H9 (cell line): ENCODE measurements around the gene SOCS7. TPM values are rescaled to one million over a fixed set of nuclear protein-coding genes. Genes with fewer than 3 reads are reported as not detected.

Experiments
- DNase-seq: peaks from one replicate; pipeline ENCODE4 v3.0.0-alpha.2; 2017
- H2AFZ ChIP-seq: one replicate; pipeline ENCODE4 v1.6.1; 2013; ENCODE audit warnings: mild to moderate bottlenecking, low read length, control low read depth, moderate library complexity
- H2AK5ac ChIP-seq: 2 replicates; pipeline ENCODE4 v1.6.1; 2013; ENCODE audit warnings: low read length, control low read depth, mixed read lengths; ENCODE audit not compliant: insufficient read length
- H2BK120ac ChIP-seq: one replicate; pipeline ENCODE4 v1.6.1; 2013; ENCODE audit warnings: low read depth, mild to moderate bottlenecking, low read length, control low read depth, inconsistent platforms; ENCODE audit not compliant: poor library complexity, severe bottlenecking
- H2BK12ac ChIP-seq: 2 replicates; pipeline ENCODE4 v1.6.1; 2013; ENCODE audit warnings: low read length, control low read depth, mixed read lengths, low read depth; ENCODE audit not compliant: insufficient read length
- H2BK15ac ChIP-seq: 2 replicates; pipeline ENCODE4 v1.6.1; 2013; ENCODE audit warnings: low read depth, low read length, control low read depth
- H2BK20ac ChIP-seq: one replicate; pipeline ENCODE4 v1.6.1; 2013; ENCODE audit warnings: low read depth, mild to moderate bottlenecking, low read length, control low read depth, inconsistent platforms; ENCODE audit not compliant: poor library complexity, severe bottlenecking
- H2BK5ac ChIP-seq: 2 replicates; pipeline ENCODE4 v1.6.1; 2013; ENCODE audit warnings: low read length, control low read depth, mixed read lengths; ENCODE audit not compliant: insufficient read length
- H3K14ac ChIP-seq: 2 replicates; pipeline ENCODE4 v1.6.1; 2013; ENCODE audit warnings: low read length, control low read depth; ENCODE audit not compliant: insufficient read depth
- H3K18ac ChIP-seq: 2 replicates; pipeline ENCODE4 v1.6.1; 2013; ENCODE audit warnings: low read depth, mild to moderate bottlenecking, mixed read lengths, low read length, control low read depth; ENCODE audit not compliant: insufficient read length
- H3K23ac ChIP-seq: 2 replicates; pipeline ENCODE4 v1.6.1; 2013; ENCODE audit warnings: low read length, control low read depth, mixed read lengths, low read depth; ENCODE audit not compliant: insufficient read length
- H3K23me2 ChIP-seq: 2 replicates; pipeline ENCODE4 v1.6.1; 2013; ENCODE audit warnings: low read depth, mild to moderate bottlenecking, mixed read lengths, low read length, control low read depth; ENCODE audit not compliant: insufficient read length, poor library complexity, severe bottlenecking
- H3K27ac ChIP-seq: 2 replicates; pipeline ENCODE4 v1.5.1; 2013; ENCODE audit warnings: low read length, control low read depth, mixed read lengths, low read depth; ENCODE audit not compliant: insufficient read length
- H3K27me3 ChIP-seq: 2 replicates; pipeline ENCODE4 v1.6.1; 2013; ENCODE audit warnings: low read length, control low read depth, inconsistent platforms; ENCODE audit not compliant: insufficient read depth
- H3K4ac ChIP-seq: 2 replicates; pipeline ENCODE4 v1.6.1; 2013; ENCODE audit warnings: low read depth, mild to moderate bottlenecking, control low read depth, inconsistent platforms, low read length, moderate library complexity
- H3K4me1 ChIP-seq: 2 replicates; pipeline ENCODE4 v1.6.1; 2013; ENCODE audit warnings: low read length, control low read depth, inconsistent platforms; ENCODE audit not compliant: insufficient read depth
- H3K4me2 ChIP-seq: 2 replicates; pipeline ENCODE4 v1.6.1; 2013; ENCODE audit warnings: low read length, control low read depth, mixed read lengths; ENCODE audit not compliant: insufficient read length, insufficient read depth
- H3K56ac ChIP-seq: 2 replicates; pipeline ENCODE4 v1.6.1; 2013; ENCODE audit warnings: low read depth, mild to moderate bottlenecking, mixed read lengths, low read length, control low read depth; ENCODE audit not compliant: insufficient read length
- H3K79me1 ChIP-seq: 2 replicates; pipeline ENCODE4 v1.6.1; 2013; ENCODE audit warnings: low read depth, mild to moderate bottlenecking, moderate library complexity, low read length, control low read depth, inconsistent platforms; ENCODE audit not compliant: insufficient read depth, poor library complexity, severe bottlenecking
- H3K79me2 ChIP-seq: 2 replicates; pipeline ENCODE4 v1.6.1; 2013; ENCODE audit warnings: low read length, control low read depth, inconsistent platforms; ENCODE audit not compliant: insufficient read depth
- H3K9ac ChIP-seq: 2 replicates; pipeline ENCODE4 v1.6.1; 2013; ENCODE audit warnings: low read length, control low read depth, mixed read lengths; ENCODE audit not compliant: insufficient read length; ENCODE audit errors: extremely low read depth
- H3K9me3 ChIP-seq: one replicate; pipeline ENCODE4 v1.6.1; 2013; ENCODE audit warnings: low read depth, low read length, inconsistent platforms; ENCODE audit not compliant: control insufficient read depth
- H3T11ph ChIP-seq: one replicate; pipeline ENCODE4 v1.6.1; 2013; ENCODE audit warnings: mild to moderate bottlenecking, low read length, control low read depth, inconsistent platforms
- H4K20me1 ChIP-seq: one replicate; pipeline ENCODE4 v1.6.1; 2013; ENCODE audit not compliant: control insufficient read depth, insufficient read length, insufficient read depth
- H4K5ac ChIP-seq: 2 replicates; pipeline ENCODE4 v1.6.1; 2013; ENCODE audit warnings: low read depth, mild to moderate bottlenecking, mixed read lengths, low read length, control low read depth; ENCODE audit not compliant: insufficient read length
- H4K8ac ChIP-seq: replicated peaks from 2 replicates; pipeline ENCODE4 v1.6.1; 2013; ENCODE audit warnings: low read length, control low read depth, mixed read lengths, low read depth; ENCODE audit not compliant: insufficient read length
- H4K91ac ChIP-seq: 2 replicates; pipeline ENCODE4 v1.6.1; 2013; ENCODE audit warnings: low read depth, mild to moderate bottlenecking, moderate library complexity, mixed read lengths, low read length, control low read depth; ENCODE audit not compliant: insufficient read length
- H3K27ac Mint-ChIP-seq, 3 experiments: 2 replicates in 2 of 3; 3 replicates in 1 of 3; pipeline ENCODE4 v1.8.0; 2020 to 2021; ENCODE audit warnings: mixed read lengths in 3 of 3, mild to moderate bottlenecking in 1 of 3, moderate library complexity in 1 of 3
- H3K27me3 Mint-ChIP-seq: 2 replicates; pipeline ENCODE4 v1.8.0; 2021; ENCODE audit warnings: low read depth, mild to moderate bottlenecking, moderate library complexity, mixed read lengths
- H3K36me3 Mint-ChIP-seq, 3 experiments: 2 replicates in 2 of 3; 3 replicates in 1 of 3; pipeline ENCODE4 v1.8.0; 2020 to 2021; ENCODE audit warnings: low read depth in 3 of 3, mixed read lengths in 3 of 3; ENCODE audit not compliant: insufficient read depth in 1 of 3
- H3K4me1 Mint-ChIP-seq, 2 experiments: 2 replicates each; pipeline ENCODE4 v1.8.0; 2020; ENCODE audit warnings: mixed read lengths in 2 of 2
- H3K4me3 Mint-ChIP-seq, 2 experiments: 2 replicates in 1 of 2; 3 replicates in 1 of 2; pipeline ENCODE4 v1.8.0; 2020 to 2021; ENCODE audit warnings: mild to moderate bottlenecking in 2 of 2, mixed read lengths in 2 of 2, moderate library complexity in 1 of 2
- H3K9me3 Mint-ChIP-seq, 2 experiments: 2 replicates in 1 of 2; 3 replicates in 1 of 2; pipeline ENCODE4 v1.8.0; 2020; ENCODE audit warnings: mild to moderate bottlenecking in 2 of 2, mixed read lengths in 2 of 2, moderate library complexity in 1 of 2
- WGBS: extraction: QIAGEN DNeasy Blood & Tissue Kit; methylation state at CpG from one replicate; pipeline ENCODE4 v1.1.7; 2013; ENCODE audit warnings: missing lambda C conversion rate, low lambda C conversion rate, mixed read lengths; ENCODE audit not compliant: insufficient read length; ENCODE audit errors: extremely low coverage; 5-methylcytosine and 5-hydroxymethylcytosine counted together
- total RNA-seq: library from RNA; stranded (reverse); gene quantifications from 2 replicates; pipeline ENCODE4 v1.2.1, GENCODE V29; 2021
- TF ChIP-seq, protein P1 (sequence below): fragments of 200-600 bp; sonication (generic); conservative IDR thresholded peaks from 3 replicates; pipeline ENCODE4 v1.8.0; 2021; ENCODE audit warnings: antibody characterized with exemption, mild to moderate bottlenecking

SOCS7 gene
- total RNA-seq, 1 experiment from 2014 or later, result 31.0 TPM

DNA sequence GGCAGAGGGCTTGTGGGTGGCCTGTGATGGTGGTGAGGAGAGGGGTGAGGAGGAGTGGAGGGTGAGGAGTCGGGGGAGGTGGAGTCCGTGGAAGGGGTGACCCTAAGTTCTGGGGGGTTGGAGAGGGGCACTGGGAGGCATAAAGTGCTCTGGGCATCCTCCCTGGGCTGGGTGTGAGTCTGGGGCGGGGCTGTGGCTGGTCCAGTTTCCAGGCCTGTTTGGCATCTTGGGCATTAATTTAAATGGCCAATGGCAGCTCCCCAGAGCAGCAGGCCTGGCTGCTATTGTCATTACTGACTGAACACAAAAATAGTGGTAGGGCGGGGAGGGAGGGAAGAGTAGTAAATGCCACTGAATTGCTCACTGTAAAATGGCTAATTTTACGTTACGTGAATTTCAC lies 68.9 kb downstream of the SOCS7 start:
- no peaks in the 10 kb centered on the region for H3K9me3 Mint-ChIP-seq
- H2AFZ ChIP-seq, result no peak overlapping the region
- H2BK15ac ChIP-seq, result no peak overlapping the region
- peaks cover 63 to 80% of the 10 kb centered on the region in 2 experiments for H3K4me1 Mint-ChIP-seq
- no peak overlapping the region for H4K91ac ChIP-seq
- DNase-seq, result no peak
- H3K27me3 Mint-ChIP-seq, result peaks cover 37% of the 10 kb centered on the region
- H3K27ac ChIP-seq, result no peak overlapping the region
- TF ChIP-seq, protein P1, sequence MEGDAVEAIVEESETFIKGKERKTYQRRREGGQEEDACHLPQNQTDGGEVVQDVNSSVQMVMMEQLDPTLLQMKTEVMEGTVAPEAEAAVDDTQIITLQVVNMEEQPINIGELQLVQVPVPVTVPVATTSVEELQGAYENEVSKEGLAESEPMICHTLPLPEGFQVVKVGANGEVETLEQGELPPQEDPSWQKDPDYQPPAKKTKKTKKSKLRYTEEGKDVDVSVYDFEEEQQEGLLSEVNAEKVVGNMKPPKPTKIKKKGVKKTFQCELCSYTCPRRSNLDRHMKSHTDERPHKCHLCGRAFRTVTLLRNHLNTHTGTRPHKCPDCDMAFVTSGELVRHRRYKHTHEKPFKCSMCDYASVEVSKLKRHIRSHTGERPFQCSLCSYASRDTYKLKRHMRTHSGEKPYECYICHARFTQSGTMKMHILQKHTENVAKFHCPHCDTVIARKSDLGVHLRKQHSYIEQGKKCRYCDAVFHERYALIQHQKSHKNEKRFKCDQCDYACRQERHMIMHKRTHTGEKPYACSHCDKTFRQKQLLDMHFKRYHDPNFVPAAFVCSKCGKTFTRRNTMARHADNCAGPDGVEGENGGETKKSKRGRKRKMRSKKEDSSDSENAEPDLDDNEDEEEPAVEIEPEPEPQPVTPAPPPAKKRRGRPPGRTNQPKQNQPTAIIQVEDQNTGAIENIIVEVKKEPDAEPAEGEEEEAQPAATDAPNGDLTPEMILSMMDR, result no peak
- H2BK120ac ChIP-seq, result no peak overlapping the region
- peaks cover 21% of the 10 kb centered on the region; the same call in 1 of the 2 replicates for H3K4me1 ChIP-seq
- H4K20me1 ChIP-seq, result peaks cover 2% of the 10 kb centered on the region
- H3K14ac ChIP-seq, result peak overlapping the region; percentile 39; the same call in 1 of the 2 replicates
- no peak overlapping the region for H3K9ac ChIP-seq
- peak overlapping the region in 1 of 2 experiments; percentile 89; a peak in 2 of 5 replicates for H3K4me3 Mint-ChIP-seq
- no peak overlapping the region for H4K5ac ChIP-seq
- no peak overlapping the region for H2BK12ac ChIP-seq
- no peak overlapping the region for H2BK5ac ChIP-seq
- peak overlapping the region in 1 of 3 experiments; percentile 27; a peak in 1 of 7 replicates for H3K27ac Mint-ChIP-seq
- H2AK5ac ChIP-seq, result no peak overlapping the region
- no peak overlapping the region for H4K8ac ChIP-seq
- H3K79me2 ChIP-seq, result no peaks in the 10 kb centered on the region
- no peaks in the 10 kb centered on the region for H3K79me1 ChIP-seq
- no peaks in the 10 kb centered on the region for H3K9me3 ChIP-seq
- H3K18ac ChIP-seq, result no peak overlapping the region
- peaks cover 3% of the 10 kb centered on the region; the same call in 1 of the 2 replicates for H3K27me3 ChIP-seq
- H2BK20ac ChIP-seq, result no peak overlapping the region
- no peak overlapping the region for H3T11ph ChIP-seq
- no peaks in the 10 kb centered on the region; a peak in 1 of 7 replicates for H3K36me3 Mint-ChIP-seq
- no peak overlapping the region for H3K56ac ChIP-seq
- no CpG with 5 or more reads among the region's 6 CpGs for WGBS
- peak overlapping the region; percentile 82 for H3K4me2 ChIP-seq
- no peak overlapping the region for H3K23ac ChIP-seq
- H3K23me2 ChIP-seq, result peaks cover 16% of the 10 kb centered on the region
- H3K4ac ChIP-seq, result no peak overlapping the region
